Stimulated activated naive CD4-positive, alpha-beta T cell treated with Interleukin-2 at 50 U/mL for 16 hours (primary cell): ENCODE data around the gene GAB2.
"Not testable (repeated sequence)": the region's sequence is repeated elsewhere in the genome, so short reads cannot be mapped to it uniquely, and the experiment has no call there.

Experiments used
- DNase-seq: peaks from one replicate; lab custom pipeline; 2025; lab: John Stamatoyannopoulos, UW

GAB2 gene

DNA sequence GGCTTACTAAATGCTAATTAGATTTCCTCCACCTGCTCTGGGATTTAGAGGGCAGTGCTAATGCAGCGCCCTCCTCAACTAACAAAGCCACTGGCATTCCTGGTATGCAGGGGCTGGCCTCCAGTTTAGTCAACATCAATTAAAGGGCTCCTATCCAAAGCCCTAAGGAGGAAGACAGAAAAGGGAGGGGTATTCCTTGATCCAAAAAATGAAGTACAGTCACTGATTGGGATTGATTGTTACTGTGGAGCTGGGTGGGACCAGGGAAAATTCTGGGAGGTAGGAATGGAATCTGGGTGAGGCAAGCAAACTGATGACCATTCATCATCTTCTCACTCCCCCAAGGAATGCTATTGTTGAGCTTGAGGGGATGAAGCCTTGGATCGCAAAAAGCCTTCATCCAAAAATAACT is 52.2 kb downstream of the GAB2 start:
- no peak for DNase-seq

GRCh38 chr11:78364128-78364751 is 53.4 kb downstream of the GAB2 start:
- DNase-seq: no peak

DNA sequence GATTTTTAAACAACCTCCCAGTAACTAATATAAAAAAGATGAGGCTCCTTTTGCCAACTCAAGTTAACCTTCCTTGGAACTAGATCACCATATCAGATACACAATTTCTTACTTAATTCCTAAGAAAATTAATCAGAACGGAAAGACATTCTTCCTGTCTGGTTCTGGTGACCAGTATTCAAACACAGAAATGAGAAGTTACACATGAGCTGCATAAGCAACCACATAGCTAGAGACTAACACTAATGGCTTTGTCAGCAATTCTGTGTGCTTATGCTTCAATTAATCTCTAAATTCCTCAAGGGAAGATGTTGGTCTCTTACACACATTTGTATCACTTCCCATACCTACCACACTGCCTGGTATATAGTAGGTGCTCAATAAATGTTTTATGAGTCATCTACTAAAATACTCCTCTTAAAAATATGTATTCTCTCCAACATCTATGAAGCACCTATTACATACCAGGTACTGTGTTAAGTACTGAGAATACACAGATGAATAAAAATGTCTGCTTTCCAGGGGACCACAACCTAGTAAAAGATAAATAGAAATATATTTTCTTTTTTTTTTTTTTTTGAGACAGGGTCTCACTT is 54.5 kb downstream of the GAB2 start:
- no peak for DNase-seq

DNA sequence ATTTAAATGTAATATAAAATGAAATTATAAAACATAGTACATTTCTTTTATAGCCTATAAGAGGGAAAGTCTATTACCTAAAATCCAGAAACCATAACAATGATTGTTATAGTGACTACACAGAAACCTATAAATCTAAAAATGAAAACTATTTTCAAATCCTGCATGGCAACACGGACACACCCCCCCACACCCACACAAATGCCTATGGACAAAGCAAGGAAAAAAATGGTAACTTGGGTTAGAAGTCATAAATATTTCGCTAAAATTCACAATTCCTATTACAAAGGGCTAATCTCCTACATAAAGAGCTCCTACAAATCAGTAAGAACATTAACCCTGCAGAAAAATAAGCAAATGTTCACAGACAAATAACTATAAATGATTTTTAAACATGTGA is 56.4 kb downstream of the GAB2 start:
- DNase-seq: no peak

GRCh38 chr11:78359921-78360320 is 57.7 kb downstream of the GAB2 start:
- no peak for DNase-seq

DNA sequence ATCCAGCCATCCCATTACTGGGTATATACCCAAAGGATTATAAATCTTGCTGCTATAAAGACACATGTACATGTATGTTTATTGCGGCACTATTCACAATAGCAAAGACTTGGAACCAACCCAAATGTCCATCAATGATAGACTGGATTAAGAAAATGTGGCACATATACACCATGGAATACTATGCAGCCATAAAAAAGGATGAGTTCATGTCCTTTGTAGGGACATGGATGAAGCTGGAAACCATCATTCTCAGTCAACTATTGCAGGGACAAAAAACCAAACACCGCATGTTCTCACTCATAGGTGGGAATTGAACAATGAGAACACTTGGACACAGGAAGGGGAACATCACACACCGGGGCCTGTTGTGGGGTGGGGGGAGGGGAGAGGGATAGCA is 59.7 kb downstream of the GAB2 start:
- DNase-seq: not testable (repeated sequence)

DNA sequence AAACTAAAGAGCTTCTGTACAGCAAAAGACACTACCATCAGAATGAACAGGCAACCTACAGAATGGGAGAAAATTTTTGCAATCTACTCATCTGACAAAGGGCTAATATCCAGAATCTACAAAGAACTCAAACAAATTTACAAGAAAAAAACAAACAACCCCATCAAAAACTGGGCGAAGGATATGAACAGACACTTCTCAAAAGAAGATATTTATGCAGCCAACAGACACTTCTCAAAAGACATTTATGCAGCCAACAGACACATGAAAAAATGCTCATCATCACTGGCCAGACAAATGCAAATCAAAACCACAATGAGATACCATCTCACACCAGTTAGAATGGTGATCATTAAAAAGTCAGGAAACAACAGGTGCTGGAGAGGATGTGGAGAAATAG is 60.2 kb downstream of the GAB2 start:
- DNase-seq: not testable (repeated sequence)

DNA sequence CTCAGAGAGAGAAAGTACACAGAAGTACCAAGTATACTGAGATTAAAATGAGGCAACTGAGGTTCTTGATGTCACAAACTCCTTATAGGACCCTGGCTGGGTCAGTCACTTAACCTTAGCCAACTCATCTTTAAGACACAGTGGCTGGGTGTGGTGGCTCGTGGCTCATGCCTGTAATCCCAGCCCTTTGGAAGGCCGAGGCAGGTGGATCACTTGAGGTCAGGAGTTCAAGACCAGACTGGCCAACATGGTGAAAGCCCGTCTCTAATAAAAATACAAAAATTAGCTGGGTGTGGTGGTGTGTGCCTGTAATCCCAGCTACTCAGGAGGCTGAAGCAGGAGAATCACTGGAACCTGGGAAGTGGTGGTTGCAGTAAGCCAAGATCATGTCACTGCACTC is 61.9 kb downstream of the GAB2 start:
- DNase-seq: not testable (repeated sequence)

- DNase-seq: no peak
Observed at GRCh38 chr11:78355309-78355705, 62.3 kb downstream of the GAB2 start.

- DNase-seq: no peak
Observed at GRCh38 chr11:78354408-78355308, 63.0 kb downstream of the GAB2 start.

DNA sequence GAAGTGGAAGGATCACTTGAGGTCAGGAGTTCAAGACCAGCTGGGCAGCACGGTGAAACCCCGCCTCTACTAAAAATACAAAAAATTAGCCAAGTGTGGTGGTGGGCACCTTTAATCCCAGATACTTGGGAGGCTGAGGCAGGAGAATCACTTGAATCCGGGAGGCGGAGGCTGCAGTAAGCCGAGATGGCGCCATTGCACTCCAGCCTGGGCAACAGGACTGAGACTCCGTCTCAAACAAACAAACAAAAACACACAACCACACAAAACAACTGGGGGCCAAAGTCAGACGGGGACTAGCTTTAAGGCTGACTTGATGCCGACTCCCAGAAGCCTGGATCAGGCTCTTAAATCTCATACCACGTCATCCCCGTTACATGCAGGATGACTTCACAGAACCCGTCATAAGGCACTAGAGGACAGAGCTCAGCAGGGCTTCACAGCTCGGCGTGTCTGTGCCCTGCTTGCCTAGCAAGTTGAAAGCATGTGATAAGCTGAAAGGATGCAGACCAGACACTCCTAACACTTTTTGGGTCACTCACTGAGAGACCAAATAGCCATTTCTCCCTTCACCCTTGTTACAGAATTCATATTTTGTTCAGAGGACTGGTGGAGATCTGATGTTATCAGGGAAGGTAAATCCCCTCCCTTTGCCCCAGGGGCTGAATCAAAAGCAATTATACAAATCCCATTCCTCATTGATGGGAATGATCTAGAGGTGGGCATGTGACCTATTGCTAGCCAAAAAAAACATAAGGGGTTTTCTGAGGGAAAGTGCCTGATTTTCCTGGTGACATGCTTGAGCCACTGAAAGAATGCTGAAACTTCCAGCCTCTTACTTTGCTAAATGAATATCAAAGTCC is 65.4 kb downstream of the GAB2 start:
- DNase-seq: no peak

GRCh38 chr11:78351193-78351592 is 66.4 kb downstream of the GAB2 start:
- no peak for DNase-seq

- no peak for DNase-seq
Observed at GRCh38 chr11:78350646-78351165, 66.9 kb downstream of the GAB2 start.

- DNase-seq: no peak
Observed at GRCh38 chr11:78350091-78350645, 67.5 kb downstream of the GAB2 start.

DNA sequence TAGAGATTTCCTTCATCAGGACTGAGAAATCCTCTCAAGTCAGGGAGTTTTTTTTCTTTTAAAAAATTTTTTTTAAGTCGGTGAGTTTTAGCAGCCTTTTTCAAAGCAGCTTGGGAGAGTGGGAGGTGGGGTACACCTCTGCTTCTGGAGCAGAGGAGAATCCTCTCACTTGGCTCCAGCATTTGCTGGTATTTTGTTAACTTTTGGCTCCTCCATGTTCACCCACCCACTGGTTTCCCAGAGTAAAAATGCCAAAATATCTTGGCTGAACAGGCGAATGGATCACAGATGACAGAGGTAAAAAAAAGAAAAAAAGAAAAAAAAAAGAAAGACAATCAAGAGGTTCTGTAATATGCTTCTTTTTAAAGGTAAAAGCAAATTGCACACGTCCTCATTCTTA is 68.0 kb downstream of the GAB2 start:
- DNase-seq: no peak

DNA sequence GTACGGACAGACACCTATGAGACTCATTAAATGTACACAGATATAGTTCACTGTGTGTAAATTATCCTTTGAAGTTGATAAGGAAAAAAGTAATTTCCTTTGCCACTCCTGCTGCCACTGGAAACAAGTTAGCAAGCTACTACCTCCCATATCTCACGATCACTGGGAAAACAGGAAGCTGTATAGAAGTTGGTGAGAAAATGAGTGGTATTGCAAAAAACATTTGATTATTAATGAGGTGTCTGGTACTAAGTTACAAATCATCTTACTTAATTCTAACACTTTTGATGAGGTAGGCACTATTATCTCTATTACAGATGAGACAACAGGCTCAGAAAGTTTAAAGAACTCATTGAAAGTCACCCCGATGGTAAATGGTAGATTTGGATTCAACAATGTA is 68.5 kb downstream of the GAB2 start:
- no peak for DNase-seq

DNA sequence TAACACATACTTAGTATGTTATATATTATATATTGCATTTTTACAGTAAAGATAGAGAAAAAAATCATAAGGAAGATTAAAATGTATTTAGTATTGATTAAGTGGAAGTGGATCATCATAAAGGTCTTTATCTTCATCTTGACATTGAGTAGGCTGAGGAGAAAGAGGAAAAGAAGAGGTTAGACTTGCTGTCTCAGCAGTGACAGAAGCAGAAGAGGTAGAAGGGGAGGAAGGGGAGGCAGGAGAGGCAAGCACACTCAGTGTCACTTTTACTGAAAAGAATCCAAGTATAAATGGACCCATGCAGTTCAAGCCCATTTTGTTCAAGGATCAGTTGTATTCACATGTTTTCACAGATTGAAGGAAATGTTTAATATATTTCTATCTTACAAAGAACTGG is 69.7 kb downstream of the GAB2 start:
- DNase-seq: no peak

DNA sequence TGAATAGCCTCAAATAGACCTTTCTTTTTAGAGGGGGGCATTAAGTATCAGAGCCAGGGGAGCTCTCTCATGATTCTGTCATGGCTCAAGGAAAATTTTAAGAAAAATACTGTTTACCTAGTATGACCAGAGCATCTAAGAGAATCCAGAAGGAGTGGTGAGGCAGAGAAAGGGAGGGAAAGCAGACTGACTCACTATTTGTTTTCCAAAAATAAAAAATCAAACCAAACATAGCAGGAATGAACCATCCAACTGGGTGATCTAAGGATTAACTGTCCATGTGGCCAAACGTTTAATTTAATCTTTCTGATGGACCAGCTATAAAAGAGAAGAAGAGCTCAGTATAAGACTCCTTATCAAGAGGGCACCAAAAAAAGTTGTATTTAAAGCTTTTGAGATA is 70.8 kb downstream of the GAB2 start:
- DNase-seq: no peak

- DNase-seq: no peak
Observed at GRCh38 chr11:78345450-78345849, 72.2 kb downstream of the GAB2 start.

DNA sequence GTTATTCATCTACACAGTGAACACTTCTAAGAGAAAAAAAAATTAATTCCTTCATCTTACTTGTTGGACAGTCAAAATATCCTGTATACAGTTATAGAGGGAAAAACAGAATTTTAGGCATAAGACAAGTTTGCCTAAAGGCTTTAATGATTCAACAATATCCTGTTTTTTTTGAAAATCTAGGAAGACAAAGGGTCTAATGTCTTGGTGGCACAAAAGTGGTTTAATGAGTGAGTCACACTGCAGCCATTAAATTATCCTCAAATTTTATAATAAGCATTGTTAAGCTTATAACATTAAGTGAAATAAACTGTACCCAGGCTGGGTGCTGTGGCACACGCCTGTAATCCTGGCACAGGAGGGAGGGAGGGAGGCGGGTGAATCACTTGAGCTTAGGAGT is 72.9 kb downstream of the GAB2 start:
- DNase-seq: no peak

GRCh38 chr11:78344094-78344493 is 73.5 kb downstream of the GAB2 start:
- DNase-seq: no peak

- no peak for DNase-seq
Observed at GRCh38 chr11:78343303-78343702, 74.3 kb downstream of the GAB2 start.
